Right atrium auricular region (tissue), 2 donors: ENCODE data around the gene KLHL21. TPM values are rescaled to one million over a fixed set of nuclear protein-coding genes. Genes with fewer than 3 reads are reported as not detected.

ENCODE experiments used
- DNase-seq: peaks from one replicate; pipeline ENCODE4 v3.0.0-alpha.2; 2019; ENCODE audit warnings: low spot score
- H3K27ac ChIP-seq, 2 donors: fragments of 200-600 bp; sonication (generic); 1 replicate in 1 of 2; 2 replicates in 1 of 2; pipeline ENCODE4 v1.5.1; 2016 to 2019
- H3K27me3 ChIP-seq, 2 donors: fragments of 200-600 bp; sonication (generic); one replicate each; pipeline versions ENCODE4 v1.5.1 to v1.6.0; 2017 to 2019
- H3K36me3 ChIP-seq: fragments of 200-600 bp; sonication (generic); one replicate; pipeline ENCODE4 v1.5.1; 2016
- H3K4me1 ChIP-seq, 2 donors: fragments of 200-600 bp; sonication (generic); one replicate each; pipeline versions ENCODE4 v1.5.1 to v1.6.0; 2017 to 2019
- H3K4me3 ChIP-seq, 2 donors: fragments of 200-600 bp; sonication (generic); 1 replicate in 1 of 2; 2 replicates in 1 of 2; pipeline ENCODE4 v1.5.1; 2017 to 2019; ENCODE audit warnings: mild to moderate bottlenecking in 1 of 2, moderate library complexity in 1 of 2
- H3K9me3 ChIP-seq, 2 donors: fragments of 200-600 bp; sonication (generic); one replicate each; pipeline ENCODE4 v1.5.1; 2019
- CTCF ChIP-seq, 2 donors: fragments of 200-600 bp; sonication (generic); IDR thresholded peaks; one replicate each; pipeline ENCODE4 v1.5.1; 2019; ENCODE audit warnings: antibody characterized with exemption in 2 of 2
- total RNA-seq, 2 donors: library from RNA; depleted of rRNA; stranded (reverse); fragments of >200 nt; gene quantifications; one replicate each; pipeline ENCODE4 v1.1.0, GENCODE V29; 2016

Gene KLHL21
- total RNA-seq, 2 donors from 2014 or later, result 61.6 to 83.0 TPM

- Histone ChIP-seq H3K36me3 (peaks cover 94% of the 10 kb centered on the region), H3K9me3 (no peaks in the 10 kb centered on the region), H3K27ac (peak overlapping the region; percentile 16 to 50), H3K4me3 (no peak overlapping the region), H3K27me3 (no peaks in the 10 kb centered on the region), H3K4me1 (peaks cover 0 to 69% of the 10 kb centered on the region in 2 donors)
- DNase-seq, result no peak
- TF ChIP-seq CTCF (IDR thresholded peaks at IDR 0.05), result no peak
Observed at GRCh38 chr1:6592441-6592840, 10.2 kb downstream of the KLHL21 start.

- Histone ChIP-seq H3K27ac (peak overlapping the region; percentile 16 to 50), H3K27me3 (no peaks in the 10 kb centered on the region), H3K4me1 (peaks cover 0 to 69% of the 10 kb centered on the region in 2 donors), H3K36me3 (peaks cover 86% of the 10 kb centered on the region), H3K9me3 (no peaks in the 10 kb centered on the region), H3K4me3 (no peak overlapping the region)
- DNase-seq, result no peak
- TF ChIP-seq CTCF (IDR thresholded peaks at IDR 0.05), result no peak
Observed at GRCh38 chr1:6591644-6592043, 11.0 kb downstream of the KLHL21 start.

GRCh38 chr1:6591222-6591621 is 11.4 kb downstream of the KLHL21 start:
- H3K36me3 ChIP-seq, result peaks cover 84% of the 10 kb centered on the region
- peaks cover 0 to 69% of the 10 kb centered on the region in 2 donors for H3K4me1 ChIP-seq
- no peak for DNase-seq

DNA sequence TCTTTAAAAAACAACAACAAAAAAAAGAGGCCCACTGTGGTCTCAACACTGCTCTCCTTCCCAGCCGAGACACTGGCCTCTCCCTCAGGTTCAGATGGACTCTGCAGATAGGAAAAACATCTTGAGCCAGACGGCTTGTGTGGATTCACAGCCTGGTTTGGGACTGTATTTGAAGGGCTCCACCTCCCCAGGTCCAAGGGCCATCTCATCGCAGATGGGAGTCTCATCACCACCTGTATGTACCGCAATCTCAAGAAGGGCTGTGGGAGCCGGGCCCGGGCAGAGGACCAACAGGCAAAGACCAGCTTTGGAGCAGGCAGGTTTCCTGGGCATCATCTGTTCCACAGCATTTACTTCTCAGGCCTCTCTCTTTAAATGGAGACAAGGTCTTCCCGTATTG is 12.6 kb downstream of the KLHL21 start:
- DNase-seq, result no peak
- Histone ChIP-seq H3K9me3 (no peaks in the 10 kb centered on the region), H3K27ac (no peak overlapping the region), H3K27me3 (no peaks in the 10 kb centered on the region), H3K4me3 (no peak overlapping the region), H3K36me3 (peaks cover 72% of the 10 kb centered on the region), H3K4me1 (peaks cover 0 to 72% of the 10 kb centered on the region in 2 donors)
- no peak for TF ChIP-seq CTCF (IDR thresholded peaks at IDR 0.05)

More at GRCh38 chr1:6591222-6591621, 11.4 kb downstream of the KLHL21 start:
- Histone ChIP-seq H3K27me3 (no peaks in the 10 kb centered on the region), H3K4me3 (no peak overlapping the region), H3K27ac (peak overlapping the region in 1 of 2 donors; percentile 50), H3K9me3 (no peaks in the 10 kb centered on the region)
- TF ChIP-seq CTCF (IDR thresholded peaks at IDR 0.05), result no peak

GRCh38 chr1:6588893-6589520 is 13.7 kb downstream of the KLHL21 start:
- peak overlapping the region in 1 of 2 donors; percentile 27 for H3K27ac ChIP-seq
- H3K9me3 ChIP-seq, result no peaks in the 10 kb centered on the region
- H3K4me1 ChIP-seq, result peaks cover 0 to 77% of the 10 kb centered on the region in 2 donors
- TF ChIP-seq CTCF (IDR thresholded peaks at IDR 0.05), result no peak
- no peak for DNase-seq
- H3K27me3 ChIP-seq, result no peaks in the 10 kb centered on the region
- no peak overlapping the region for H3K4me3 ChIP-seq
- peaks cover 62% of the 10 kb centered on the region for H3K36me3 ChIP-seq
